SK-N-SH treated with all-trans-retinoic acid at 6 μM for 48 hours (cell line): ENCODE results near the gene TADA2B.
"Not testable (repeated sequence)": the region's sequence is repeated elsewhere in the genome, so short reads cannot be mapped to it uniquely, and the experiment has no call there.

Experiments used
- ATAC-seq: fragments of 200-7000 bp; cut with Tn5 transposase; 3 replicates; pipeline ENCODE4 v1.9.1; 2020; ENCODE audit warnings: mild to moderate bottlenecking, moderate library complexity
- ARNTL ChIP-seq: fragments of 450-650 bp; formaldehyde crosslinking; IDR thresholded peaks from 2 replicates; pipeline ENCODE4 v1.5.0; 2020; ENCODE audit warnings: low read depth, mild to moderate bottlenecking, moderate library complexity, borderline replicate concordance
- CREB5 ChIP-seq: fragments of 250-450 bp; sonication (Bioruptor Pico); IDR thresholded peaks from 2 replicates; pipeline ENCODE4 v1.5.1; 2020; ENCODE audit warnings: low read depth, mild to moderate bottlenecking, moderate library complexity
- CSDC2 ChIP-seq: fragments of 250-450 bp; sonication (Bioruptor Pico); IDR thresholded peaks from 2 replicates; pipeline ENCODE4 v1.5.0; 2020; ENCODE audit warnings: mild to moderate bottlenecking, moderate library complexity
- CSRNP3 ChIP-seq: fragments of 250-450 bp; sonication (Bioruptor Pico); IDR thresholded peaks from 2 replicates; pipeline ENCODE4 v1.5.1; 2021; ENCODE audit warnings: mild to moderate bottlenecking, moderate library complexity
- ESRRG ChIP-seq: fragments of 250-450 bp; sonication (Bioruptor Pico); IDR thresholded peaks from 2 replicates; pipeline ENCODE4 v1.6.1; 2021; ENCODE audit warnings: mild to moderate bottlenecking
- GLIS3 ChIP-seq: fragments of 250-450 bp; sonication (Bioruptor Pico); IDR thresholded peaks from 2 replicates; pipeline ENCODE4 v1.5.0; 2020; ENCODE audit warnings: mild to moderate bottlenecking, moderate library complexity
- ISL1 ChIP-seq: fragments of 250-450 bp; sonication (Bioruptor Pico); IDR thresholded peaks from 2 replicates; pipeline ENCODE4 v2.1.2; 2022; ENCODE audit warnings: mild to moderate bottlenecking, moderate library complexity
- OSR1 ChIP-seq: fragments of 250-450 bp; sonication (Bioruptor Pico); IDR thresholded peaks from 2 replicates; pipeline ENCODE4 v1.8.0; 2022; ENCODE audit warnings: moderate library complexity, mild to moderate bottlenecking, inconsistent platforms
- PATZ1 ChIP-seq: fragments of 250-450 bp; sonication (Bioruptor Pico); IDR thresholded peaks from 2 replicates; pipeline ENCODE4 v1.8.0; 2020; ENCODE audit warnings: mild to moderate bottlenecking, moderate library complexity, borderline replicate concordance
- POU6F1 ChIP-seq: fragments of 250-450 bp; sonication (Bioruptor Pico); IDR thresholded peaks from 2 replicates; pipeline ENCODE4 v1.8.0; 2021; ENCODE audit warnings: low read depth, mild to moderate bottlenecking, moderate library complexity, borderline replicate concordance
- SNAI2 ChIP-seq: fragments of 250-450 bp; sonication (Bioruptor Pico); IDR thresholded peaks from 2 replicates; pipeline ENCODE4 v1.5.0; 2020; ENCODE audit warnings: mild to moderate bottlenecking, moderate library complexity
- TCF4 ChIP-seq: fragments of 250-450 bp; sonication (Bioruptor Pico); IDR thresholded peaks from 2 replicates; pipeline ENCODE4 v1.8.0; 2021; ENCODE audit warnings: mild to moderate bottlenecking, moderate library complexity, borderline replicate concordance
- TSHZ2 ChIP-seq: fragments of 250-450 bp; sonication (Bioruptor Pico); IDR thresholded peaks from 2 replicates; pipeline ENCODE4 v1.5.0; 2020; ENCODE audit warnings: mild to moderate bottlenecking, moderate library complexity
- ZFP3 ChIP-seq: fragments of 250-450 bp; sonication (Bioruptor Pico); IDR thresholded peaks from 2 replicates; pipeline ENCODE4 v1.5.0; 2020; ENCODE audit warnings: mild to moderate bottlenecking, moderate library complexity
- ZNF565 ChIP-seq: fragments of 450-650 bp; formaldehyde crosslinking; conservative IDR thresholded peaks from 2 replicates; pipeline ENCODE4 v1.5.0; 2020; ENCODE audit warnings: low read depth, mild to moderate bottlenecking, moderate library complexity
- ZNF8 ChIP-seq: fragments of 450-650 bp; formaldehyde crosslinking; IDR thresholded peaks from 2 replicates; pipeline ENCODE4 v1.5.0; 2020; ENCODE audit warnings: mild to moderate bottlenecking, moderate library complexity

The TADA2B gene

GRCh38 chr4:7077371-7077770 lies 34.2 kb downstream of the TADA2B start:
- no peak for ATAC-seq
- TF ChIP-seq PATZ1 (CRISPR knock-in tag) = no peak
- TF ChIP-seq ZNF565 (CRISPR knock-in tag) = no peak
- no peak for TF ChIP-seq POU6F1 (CRISPR knock-in tag)
- no peak for TF ChIP-seq ARNTL (CRISPR knock-in tag)
- TF ChIP-seq TCF4 (CRISPR knock-in tag) = no peak
- no peak for TF ChIP-seq ZNF8 (CRISPR knock-in tag)
- no peak for TF ChIP-seq TSHZ2 (CRISPR knock-in tag)

GRCh38 chr4:7078025-7078424 lies 34.9 kb downstream of the TADA2B start:
- ATAC-seq = no peak
- TF ChIP-seq TCF4 (CRISPR knock-in tag) (no peak), ISL1 (CRISPR knock-in tag) (no peak), OSR1 (CRISPR knock-in tag) (no peak), CSRNP3 (no peak), ZNF8 (CRISPR knock-in tag) (no peak), SNAI2 (CRISPR knock-in tag) (no peak), CREB5 (CRISPR knock-in tag) (no peak), ESRRG (CRISPR knock-in tag) (no peak), POU6F1 (CRISPR knock-in tag) (no peak), GLIS3 (CRISPR knock-in tag) (no peak), CSDC2 (no peak), ZFP3 (CRISPR knock-in tag) (no peak), ZNF565 (CRISPR knock-in tag) (no peak)

- peak; percentile 91 for TF ChIP-seq ZNF8 (CRISPR knock-in tag)
- not testable (repeated sequence) for ATAC-seq
Measured at GRCh38 chr4:7079483-7079882, 36.3 kb downstream of the TADA2B start.

GRCh38 chr4:7079909-7080308 lies 36.7 kb downstream of the TADA2B start:
- not testable (repeated sequence) for ATAC-seq
